Activated CD4-positive, alpha-beta T cell treated with anti-CD3 and anti-CD28 coated beads for 4 hours (primary cell): Measurements from ENCODE around the gene APBA2.
"Not testable (repeated sequence)": the region's sequence is repeated elsewhere in the genome, so short reads cannot be mapped to it uniquely, and the experiment has no call there.

ENCODE experiments used
- DNase-seq, 2 donors: peaks; one replicate each; pipeline ENCODE4 v3.0.0-alpha.2; 2020

Gene APBA2

DNA sequence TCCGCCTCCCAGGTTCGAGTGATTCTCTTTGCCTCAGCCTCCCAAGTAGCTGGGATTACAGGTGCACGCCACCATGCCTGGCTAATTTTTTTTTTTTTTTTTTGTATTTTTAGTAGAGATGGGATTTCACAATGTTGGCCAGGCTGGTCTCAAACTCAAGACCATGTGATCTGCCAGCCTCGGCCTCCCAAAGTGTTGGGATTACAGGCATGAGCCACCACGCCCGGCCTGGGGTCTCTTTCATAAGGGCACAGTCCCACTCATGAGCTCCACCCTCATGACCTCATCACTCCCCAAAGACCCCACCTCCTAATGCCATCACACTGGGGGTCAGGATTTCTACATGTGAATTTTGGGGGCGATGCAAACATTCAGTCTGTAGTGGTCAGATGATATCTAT is 159.4 kb downstream of the APBA2 start:
- DNase-seq = not testable (repeated sequence)

DNA sequence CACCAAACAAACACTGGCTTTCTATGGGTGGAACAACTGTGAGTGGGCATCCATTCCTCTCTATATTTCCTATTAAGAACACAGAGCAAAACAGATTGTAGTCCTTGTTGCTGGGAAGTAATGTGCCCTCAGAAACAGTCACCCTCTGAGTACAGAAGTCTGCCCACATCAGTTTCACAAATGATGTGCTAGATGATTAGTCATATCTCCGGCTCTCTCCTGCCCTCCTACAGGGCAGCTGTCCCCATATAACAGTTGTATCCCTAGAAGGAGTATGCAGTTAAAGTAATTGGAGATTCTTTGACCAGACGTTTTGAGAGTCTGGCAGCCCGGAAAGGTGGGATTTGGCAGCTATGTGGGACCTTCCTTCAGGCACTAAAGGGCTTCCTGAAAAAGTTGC is 159.9 kb downstream of the APBA2 start:
- DNase-seq = no peak

DNA sequence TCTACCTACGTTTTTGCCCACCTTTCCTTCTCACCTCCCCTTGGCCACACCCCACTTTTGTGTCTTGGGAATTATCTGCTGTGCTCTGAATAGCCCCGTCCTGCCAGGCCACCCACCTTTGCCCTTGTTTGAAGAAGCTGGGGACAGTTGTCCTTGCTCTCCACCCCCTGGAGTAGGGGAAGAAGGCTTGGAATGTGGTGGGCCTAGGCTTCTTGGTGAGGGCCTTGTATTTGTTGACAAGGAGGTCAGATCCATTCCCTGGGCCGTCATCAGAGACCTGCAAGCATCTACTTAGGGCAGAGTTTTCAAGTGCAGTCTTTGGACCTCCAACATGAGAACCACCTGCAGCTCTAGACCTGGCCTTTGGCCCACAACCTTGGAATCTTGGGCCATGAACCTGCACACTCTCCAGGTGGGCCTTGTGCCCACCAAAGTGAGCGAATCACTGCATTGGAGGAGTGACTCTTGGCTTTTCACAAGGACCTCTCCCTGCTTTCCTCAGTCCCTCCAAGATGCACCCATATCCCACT is 160.6 kb downstream of the APBA2 start:
- DNase-seq = no peak

DNA sequence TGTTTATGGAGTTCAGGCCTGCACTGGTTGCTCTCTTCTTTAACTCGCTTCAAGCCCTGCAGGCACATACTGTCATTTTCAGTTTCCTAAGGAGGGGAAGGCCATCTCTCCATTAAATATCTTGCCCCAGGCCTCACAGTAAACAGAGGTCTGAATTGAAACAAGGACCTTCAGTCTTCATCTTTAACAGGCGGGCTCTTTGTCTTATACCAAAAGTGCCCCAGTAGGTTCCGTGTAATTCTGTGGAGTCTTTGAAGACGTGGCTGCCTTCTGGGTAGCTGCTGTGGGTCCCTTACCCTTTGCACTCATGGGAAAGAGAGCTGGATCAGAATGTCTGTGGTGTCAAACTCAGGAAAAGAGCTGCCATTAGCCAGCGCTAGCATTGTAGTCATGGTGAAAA is 161.2 kb downstream of the APBA2 start:
- DNase-seq = no peak

DNA sequence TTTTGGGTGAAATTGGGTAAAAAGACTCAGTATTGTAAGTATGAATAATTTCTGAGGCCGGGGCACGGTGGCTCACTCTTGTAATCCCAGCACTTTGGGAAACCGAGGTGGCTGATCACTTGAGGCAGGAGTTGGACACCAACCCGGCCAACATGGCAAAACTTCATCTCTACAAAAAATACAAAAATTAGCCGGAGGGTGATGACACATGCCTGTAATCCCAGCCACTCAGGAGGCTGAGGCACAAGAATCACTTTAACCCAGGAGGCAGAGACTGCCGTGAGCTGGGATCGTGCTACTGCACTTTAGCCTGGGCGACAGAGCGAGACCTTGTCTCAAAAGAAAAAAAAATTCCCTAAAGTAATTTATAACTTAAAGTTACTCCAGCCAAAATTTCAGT is 162.2 kb downstream of the APBA2 start:
- DNase-seq = no peak

DNA sequence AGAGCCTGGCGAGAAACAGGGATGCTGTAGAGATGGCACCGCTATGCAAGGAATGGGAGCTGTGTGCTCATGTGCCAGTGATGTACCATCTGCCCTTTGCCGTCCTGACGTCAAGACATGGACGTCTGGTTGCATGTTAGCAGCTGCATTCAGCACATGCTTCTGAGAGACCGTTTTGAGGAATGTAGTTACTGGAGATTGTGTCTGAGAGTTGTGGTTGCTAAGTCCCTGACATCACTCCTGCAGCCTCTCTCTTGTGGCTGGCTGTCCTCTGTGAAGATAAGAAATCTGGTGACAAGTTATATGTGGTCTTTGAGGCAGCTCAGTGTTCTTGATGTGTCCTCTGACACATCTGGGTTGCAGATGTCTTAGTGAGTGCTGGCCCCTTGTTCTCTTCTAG is 165.1 kb downstream of the APBA2 start:
- no peak for DNase-seq

DNA sequence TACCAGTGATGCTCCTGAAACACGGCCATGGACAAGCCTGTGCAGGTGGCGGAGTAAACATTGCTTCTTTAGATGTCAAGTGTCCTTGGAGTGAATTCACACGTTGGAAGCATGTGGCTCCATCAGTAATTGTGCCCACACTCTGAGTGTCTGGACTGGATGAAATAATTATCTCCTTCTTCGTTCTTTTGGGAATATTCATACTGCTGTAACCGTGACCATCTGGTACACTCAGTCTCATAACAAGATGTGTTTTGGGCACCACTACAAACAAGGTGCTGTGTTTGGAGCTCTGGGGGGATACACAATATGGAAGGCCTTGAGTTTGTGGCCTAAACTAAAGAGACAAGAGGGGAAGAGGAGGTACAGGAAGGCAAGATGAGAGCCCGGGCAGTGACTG is 165.6 kb downstream of the APBA2 start:
- no peak for DNase-seq

DNA sequence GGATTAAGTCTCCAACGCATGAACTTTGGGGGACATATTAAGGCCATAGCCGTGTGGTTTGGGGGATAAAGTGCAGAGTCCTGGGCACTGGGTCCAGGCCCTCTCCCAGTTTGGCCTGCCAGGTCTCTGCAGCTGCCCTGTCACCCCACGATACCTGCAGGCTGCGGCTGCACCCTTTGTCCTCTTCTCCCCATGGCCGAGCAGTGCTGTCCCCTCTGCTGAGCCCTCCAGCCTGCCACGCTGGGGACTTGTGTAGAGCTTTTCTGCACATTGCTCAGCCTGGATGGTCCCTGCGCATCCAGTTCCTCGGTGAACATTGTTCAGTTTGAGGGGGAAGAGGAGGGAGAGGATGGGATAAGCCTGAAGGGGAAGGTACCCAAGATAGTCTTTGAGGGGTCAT is 167.2 kb downstream of the APBA2 start:
- DNase-seq = no peak

DNA sequence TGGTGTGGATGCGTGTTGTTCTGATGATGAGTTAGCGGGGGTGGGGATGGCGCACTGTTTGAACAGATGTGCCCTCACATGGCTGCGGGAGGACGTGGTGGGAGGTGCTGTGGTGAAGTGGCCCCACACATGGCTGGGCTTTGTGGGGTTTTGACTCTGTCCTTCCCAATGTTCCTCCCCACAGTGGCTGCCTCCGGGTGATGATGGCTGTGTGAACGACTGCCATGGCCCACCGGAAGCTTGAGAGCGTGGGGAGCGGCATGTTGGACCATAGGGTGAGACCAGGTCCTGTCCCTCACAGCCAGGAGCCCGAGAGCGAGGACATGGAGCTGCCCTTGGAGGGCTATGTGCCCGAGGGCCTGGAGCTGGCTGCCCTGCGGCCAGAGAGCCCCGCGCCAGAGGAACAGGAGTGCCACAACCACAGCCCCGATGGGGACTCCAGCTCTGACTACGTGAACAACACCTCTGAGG is 167.9 kb downstream of the APBA2 start:
- DNase-seq = no peak

DNA sequence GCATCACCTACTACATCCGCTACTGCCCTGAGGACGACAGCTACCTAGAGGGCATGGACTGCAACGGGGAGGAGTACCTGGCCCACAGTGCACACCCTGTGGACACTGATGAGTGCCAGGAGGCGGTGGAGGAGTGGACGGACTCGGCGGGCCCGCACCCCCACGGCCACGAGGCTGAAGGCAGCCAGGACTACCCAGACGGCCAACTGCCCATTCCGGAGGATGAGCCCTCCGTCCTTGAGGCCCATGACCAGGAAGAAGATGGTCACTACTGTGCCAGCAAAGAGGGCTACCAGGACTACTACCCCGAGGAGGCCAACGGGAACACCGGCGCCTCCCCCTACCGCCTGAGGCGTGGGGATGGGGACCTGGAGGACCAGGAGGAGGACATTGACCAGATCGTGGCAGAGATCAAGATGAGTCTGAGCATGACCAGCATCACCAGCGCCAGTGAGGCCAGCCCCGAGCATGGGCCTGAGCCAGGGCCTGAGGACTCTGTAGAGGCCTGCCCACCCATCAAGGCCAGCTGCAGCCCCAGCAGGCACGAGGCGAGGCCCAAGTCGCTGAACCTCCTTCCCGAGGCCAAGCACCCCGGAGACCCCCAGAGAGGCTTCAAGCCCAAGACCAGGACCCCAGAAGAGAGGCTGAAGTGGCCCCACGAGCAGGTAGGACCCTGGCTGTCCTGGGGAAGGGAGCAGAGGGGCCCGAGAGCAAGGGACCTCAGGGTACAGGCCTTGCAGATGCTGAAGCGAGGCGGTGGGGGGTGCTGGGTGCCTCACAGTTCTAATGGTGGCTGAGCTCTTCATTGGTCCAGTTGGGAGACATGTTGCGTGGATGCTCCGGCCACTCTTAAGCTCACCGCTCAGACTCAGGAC is 168.6 kb downstream of the APBA2 start:
- no peak for DNase-seq

DNA sequence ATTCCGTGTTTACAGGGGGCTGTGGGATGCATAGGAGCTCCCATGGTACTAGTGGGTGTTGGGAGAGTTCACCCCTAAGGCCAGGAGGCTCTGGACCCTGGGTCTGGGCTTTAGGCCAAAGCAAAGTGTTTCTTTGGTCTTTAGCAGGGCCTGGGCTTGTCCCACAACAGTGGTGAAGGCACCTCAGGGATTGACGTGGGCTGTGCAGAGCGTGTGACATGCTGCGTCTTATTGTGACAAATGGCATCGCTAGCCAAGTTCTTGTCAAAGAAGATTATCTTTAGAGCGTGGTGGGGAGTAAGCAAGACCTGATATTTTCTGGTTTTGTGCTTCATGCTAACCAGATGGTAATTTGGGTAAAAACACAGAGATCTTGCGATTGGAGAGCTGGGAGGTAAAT is 170.1 kb downstream of the APBA2 start:
- DNase-seq = no peak

DNA sequence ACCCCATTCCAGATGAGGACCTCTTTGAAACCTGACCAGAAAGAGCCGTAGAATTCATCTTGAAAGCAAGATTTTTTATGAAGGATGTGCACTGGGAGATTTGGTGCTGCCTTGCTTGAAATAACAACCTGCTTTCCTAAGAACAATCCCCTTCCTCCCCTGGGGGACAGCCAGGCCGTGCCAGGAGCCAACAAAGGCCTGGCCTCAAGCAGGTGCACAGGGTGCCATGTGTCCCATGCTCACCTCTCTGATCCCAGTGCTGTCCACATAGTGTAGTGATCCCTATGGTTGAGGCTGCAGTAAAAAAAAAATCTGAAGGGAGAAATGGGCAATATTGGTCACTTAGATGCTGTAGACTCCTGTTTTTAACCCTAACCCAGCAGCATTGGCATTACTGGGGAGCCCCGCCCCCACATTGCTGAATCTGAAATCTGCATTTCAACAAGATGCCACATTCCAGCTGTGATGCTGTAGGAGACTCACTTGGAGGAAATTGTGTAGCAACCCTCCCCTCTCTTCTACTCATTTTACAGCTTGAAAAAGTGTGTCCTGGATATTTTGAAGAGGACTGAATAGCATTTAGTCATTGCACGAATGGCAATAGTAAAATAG is 171.2 kb downstream of the APBA2 start:
- no peak for DNase-seq

DNA sequence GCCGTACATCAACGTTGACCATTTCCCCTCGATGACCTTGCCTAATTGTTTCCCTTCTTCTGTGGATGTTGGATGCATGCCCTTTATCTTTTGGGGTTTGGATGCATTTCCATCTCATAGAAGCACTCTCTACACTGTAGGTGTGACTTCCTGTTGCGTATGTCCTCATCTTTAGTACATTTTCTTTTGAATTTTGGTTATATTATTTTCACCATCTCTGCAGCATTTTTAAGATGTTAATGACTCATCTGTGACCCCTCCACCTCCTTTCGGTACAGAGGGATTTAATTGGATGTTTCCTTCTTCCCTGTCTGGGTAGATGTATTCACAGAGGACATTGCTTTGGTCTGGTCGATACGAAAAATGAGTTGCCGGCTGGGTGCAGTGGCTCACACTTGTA is 172.1 kb downstream of the APBA2 start:
- DNase-seq = no peak

DNA sequence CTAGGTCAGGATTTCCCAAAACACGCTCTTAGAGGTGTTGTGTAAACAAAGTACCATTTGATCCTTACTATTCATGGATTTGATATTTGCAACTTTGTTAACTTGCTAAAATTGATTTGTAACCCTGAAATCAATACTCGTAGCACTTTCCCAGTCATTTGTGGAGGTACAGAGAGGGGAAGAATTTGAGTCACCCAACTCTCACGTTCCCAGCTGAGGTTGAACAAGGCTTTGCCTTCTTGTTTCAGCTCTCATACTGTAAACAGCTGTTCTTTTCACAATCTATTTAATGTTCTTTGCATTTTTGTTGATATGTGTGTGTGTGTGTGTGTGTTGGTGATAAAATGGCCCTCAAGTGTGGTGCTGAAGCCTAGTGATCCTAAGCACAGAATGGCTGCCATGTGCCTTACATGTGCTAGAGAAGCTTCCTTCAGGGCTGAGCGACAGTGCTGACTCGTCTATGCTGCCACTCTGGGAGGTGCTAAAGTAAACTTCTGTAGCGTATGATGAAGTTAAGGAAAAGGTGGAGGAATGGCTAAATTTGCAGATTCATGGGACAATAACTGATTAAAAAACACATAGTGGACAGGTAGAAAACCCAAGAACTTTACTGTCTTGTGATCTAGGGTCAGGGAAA is 173.2 kb downstream of the APBA2 start:
- DNase-seq = no peak

DNA sequence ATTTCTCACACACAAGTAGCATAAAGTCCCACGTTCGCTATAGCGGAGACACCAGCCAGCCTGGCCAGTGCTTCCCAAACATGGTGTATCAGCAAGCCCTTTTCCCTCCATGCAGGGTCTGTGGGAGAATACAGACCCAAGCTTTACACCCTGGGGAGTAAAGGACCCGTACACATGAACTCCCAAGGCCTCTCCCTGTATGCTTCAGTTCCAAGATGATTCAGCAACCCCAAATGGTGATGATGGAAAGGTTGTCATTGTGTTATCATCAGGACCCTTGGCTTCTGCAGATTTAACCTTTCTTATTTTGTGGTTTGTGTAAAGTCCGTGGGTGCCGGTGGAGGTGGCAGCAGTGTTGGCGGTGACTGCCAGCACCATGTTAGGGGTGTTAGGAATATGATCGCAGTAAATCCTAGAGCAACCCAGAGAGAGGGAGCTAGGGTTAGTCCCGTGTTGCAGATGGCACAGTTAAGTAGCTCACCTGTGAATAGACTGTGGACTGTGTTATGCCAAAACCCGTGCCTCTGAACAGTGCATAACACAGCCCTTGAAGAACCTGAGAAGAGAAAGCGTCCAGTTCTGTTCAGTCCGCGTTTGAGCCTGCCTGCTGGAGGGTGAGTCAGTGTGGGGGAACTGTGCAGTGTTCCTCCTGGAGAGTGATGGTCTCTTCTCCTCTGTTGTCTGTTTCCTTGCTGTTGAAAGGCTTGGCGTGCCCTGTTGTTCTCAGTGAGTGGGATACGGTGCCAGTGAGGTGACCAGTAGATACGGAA is 174.3 kb downstream of the APBA2 start:
- no peak for DNase-seq

DNA sequence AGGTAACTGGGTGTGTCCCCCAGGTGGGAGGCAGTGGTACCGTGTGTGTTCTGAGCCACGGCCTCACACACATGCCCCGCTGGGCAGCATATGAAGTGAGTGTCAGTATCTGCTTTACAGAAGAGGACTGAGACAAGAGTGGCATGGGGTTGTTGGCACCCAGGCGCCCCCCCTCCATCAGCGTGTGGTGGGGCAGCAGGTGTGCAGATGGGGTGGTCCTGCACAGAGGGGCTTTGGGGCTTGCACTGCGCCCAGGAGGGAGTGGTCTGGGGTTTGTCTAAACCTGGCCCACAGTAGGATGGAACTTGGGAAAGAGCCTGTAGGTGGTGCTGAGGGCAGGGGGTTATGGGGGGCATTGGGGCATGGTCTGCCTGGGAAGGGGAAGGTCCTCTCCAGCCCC is 176.0 kb downstream of the APBA2 start:
- no peak for DNase-seq

DNA sequence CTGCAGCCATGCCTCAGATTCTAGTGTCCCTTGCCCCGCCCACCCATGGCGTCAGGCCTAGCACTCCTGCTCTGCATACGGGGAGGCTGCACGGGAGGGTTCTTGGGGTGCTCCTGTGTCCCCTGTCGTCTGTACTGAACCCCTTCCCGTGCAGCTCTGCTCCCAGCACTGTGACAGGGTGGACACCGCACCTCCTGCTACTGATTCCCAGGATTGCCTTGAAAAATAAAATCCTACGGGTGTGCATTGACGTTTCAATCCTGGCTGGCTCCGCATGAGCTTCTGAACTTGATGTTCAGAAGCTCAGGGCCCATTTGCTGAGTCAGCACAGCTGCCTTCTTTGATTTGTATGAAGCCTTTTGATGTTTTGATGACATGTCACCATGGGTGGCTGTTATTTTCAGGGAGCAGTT is 176.4 kb downstream of the APBA2 start:
- no peak for DNase-seq

DNA sequence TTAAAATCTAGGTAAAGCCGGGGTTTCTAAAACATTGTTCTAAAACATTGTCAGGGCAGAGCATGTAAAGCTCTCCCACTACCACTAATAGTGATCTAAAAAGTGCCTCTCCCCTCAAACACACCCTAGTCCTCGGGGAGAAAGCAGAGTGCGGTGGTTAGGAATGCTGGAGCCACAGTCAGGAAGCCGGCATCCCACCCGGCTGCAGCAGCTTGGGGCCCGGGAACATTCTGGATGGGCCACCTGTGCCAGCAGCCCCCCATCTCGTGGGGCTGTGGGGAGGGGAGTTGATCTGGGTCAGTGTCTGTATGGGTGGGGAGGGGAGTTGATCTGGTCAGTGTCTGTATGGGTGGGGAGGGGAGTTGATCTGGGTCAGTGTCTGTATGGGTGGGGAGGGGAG is 176.9 kb downstream of the APBA2 start:
- DNase-seq = no peak

DNA sequence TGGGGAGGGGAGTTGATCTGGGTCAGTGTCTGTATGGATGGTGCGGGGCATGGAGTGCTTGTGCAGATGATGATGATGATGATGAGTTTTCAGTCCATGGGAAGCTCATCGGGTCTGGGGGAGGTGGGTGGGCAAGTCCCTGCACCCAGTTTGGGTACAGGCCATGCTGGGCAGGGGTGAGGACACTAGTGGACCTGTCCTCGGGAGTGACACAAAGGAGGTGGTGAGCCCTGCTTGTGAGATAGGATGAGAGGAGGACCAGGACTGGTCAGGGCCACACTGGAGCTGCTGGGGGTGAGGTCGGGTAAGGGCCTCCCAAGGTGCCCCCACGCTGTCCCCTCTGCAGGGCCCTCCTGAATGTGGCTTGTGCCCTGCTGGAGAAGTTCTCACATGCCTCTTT is 177.9 kb downstream of the APBA2 start:
- no peak for DNase-seq

DNA sequence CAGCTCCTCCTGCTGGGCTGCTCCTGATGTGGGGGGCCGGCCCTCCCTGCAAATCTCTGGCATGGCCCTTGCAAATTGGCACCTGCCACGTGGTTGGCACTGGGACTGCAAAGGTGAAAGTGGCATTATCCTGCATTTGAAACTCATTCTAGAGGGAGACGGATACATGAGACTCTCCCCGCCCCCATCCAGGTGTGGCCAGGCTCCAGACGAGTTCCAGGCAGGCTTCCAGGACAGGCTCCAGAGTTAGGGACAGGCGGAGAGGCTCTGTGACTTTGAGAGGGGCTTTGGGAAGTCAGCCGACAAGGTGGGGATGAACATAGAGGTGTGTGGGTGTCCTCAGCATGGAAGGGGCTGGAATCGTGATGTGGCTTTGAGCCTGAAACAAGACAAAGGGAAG is 178.5 kb downstream of the APBA2 start:
- no peak for DNase-seq

DNA sequence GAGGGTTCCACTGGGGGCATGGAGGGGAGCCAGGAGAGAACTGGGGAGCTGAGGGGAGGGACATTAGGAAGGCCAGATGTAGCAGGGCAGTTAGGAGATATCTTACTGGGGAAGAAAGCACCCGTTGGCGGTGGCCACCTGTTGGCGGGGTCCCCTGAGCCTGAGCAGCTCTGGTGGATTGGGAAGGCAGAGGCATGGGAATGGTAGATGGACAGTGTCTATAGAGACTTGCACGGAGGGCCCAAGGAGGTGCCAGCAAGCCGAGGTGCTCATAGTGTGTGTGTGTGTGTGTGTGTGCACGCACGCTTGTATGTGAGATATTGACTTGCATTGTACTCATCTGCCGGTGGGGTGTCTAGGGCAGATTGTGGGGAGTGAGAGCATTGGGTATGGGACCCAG is 179.0 kb downstream of the APBA2 start:
- no peak for DNase-seq

DNA sequence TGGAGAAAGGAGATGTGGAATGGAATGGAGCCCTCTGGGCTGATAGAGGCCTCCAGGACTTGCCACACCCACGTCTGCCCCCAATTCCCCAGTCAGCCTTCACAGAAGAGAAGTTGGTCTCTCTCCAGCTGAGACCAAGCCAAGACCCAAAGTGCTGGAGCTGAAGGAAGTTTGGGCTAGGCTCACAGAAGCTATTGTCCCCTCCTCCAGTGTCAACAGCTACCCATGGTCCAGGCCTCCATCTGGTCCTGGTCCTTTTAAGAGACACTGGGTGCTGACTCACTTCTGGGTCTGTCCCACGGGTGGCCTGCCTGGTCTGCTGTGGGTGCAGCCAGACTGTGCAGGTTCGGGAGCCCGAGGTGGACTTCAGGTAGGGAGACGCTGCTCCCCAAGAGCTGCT is 179.8 kb downstream of the APBA2 start:
- no peak for DNase-seq

DNA sequence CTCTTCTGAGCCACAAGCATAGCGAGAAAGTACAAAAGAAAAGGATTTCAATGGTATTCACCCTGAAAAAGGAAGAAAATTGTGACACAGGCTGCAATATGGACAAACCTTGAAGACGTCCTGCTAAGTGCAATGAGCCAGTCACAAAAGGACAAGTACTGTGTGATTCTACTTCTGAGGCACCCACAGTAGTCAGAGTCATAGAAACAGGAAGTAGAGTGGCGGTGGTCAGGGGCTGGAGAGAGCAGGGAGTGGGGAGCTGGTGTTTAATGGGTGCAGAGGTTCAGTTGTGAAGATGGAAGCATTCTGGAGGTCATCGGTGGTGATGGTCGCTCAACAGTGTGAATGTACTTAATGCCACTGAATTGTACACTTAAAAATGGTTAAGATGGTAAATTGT is 180.5 kb downstream of the APBA2 start:
- DNase-seq = no peak
